ENCODE measurements around the gene SUN2. TPM values are rescaled to one million over a fixed set of nuclear protein-coding genes. Genes with fewer than 3 reads are reported as not detected.

Gene SUN2
- total and polyA plus RNA-seq, 2 of the 13 experiments (the other 11 are each of a cell fraction or from before 2014, with no cell fraction given), result 45.6 to 56.6 TPM

DNA sequence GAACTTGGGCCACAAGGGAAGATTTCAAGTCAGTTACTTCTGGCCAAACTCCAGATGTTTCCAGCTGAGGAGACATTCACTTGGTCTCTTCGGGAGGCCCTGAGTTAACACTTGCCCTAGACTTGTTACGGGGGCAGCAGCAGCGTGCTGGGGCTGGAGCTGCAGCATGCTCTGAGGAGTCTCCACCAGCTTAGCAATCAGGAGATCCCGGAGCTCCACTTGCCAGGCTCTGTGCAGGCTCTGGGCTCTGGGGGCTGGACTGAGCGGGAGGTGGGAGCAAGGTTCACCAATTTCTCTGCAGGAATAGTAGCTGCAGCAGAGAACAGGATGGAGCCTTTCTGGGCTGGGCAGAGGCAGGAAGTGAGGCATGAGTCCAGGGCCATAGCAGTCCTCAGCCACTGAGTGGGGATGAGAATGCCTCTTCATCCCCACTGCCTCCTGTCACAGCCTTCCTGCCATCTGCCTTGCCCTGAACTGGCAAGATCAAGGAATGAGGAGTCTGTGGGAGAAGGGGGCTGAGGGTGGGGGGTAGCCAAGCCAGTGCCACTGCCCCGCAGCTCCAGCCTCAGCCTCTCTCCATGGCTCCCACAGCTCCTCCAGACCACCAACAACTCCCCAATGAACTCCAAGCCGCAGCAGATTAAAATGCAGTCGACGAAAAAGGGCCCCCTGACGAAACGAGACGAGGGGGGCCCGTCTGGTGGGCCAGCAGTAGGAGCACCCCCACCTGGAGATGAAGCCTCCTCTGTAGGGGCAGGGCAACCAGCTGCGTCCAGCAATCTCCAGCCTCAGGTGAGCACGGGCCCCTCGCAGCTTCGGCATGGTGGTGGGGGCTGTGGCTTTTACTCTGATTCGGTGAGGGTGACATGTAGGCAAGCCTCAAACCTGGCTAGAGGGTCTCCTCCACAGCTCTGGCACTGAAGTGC is 26.7 kb downstream of the SUN2 start (continued):
- TF ChIP-seq, protein P1, sequence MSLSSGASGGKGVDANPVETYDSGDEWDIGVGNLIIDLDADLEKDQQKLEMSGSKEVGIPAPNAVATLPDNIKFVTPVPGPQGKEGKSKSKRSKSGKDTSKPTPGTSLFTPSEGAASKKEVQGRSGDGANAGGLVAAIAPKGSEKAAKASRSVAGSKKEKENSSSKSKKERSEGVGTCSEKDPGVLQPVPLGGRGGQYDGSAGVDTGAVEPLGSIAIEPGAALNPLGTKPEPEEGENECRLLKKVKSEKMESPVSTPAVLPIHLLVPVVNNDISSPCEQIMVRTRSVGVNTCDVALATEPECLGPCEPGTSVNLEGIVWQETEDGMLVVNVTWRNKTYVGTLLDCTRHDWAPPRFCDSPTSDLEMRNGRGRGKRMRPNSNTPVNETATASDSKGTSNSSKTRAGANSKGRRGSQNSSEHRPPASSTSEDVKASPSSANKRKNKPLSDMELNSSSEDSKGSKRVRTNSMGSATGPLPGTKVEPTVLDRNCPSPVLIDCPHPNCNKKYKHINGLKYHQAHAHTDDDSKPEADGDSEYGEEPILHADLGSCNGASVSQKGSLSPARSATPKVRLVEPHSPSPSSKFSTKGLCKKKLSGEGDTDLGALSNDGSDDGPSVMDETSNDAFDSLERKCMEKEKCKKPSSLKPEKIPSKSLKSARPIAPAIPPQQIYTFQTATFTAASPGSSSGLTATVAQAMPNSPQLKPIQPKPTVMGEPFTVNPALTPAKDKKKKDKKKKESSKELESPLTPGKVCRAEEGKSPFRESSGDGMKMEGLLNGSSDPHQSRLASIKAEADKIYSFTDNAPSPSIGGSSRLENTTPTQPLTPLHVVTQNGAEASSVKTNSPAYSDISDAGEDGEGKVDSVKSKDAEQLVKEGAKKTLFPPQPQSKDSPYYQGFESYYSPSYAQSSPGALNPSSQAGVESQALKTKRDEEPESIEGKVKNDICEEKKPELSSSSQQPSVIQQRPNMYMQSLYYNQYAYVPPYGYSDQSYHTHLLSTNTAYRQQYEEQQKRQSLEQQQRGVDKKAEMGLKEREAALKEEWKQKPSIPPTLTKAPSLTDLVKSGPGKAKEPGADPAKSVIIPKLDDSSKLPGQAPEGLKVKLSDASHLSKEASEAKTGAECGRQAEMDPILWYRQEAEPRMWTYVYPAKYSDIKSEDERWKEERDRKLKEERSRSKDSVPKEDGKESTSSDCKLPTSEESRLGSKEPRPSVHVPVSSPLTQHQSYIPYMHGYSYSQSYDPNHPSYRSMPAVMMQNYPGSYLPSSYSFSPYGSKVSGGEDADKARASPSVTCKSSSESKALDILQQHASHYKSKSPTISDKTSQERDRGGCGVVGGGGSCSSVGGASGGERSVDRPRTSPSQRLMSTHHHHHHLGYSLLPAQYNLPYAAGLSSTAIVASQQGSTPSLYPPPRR (CRISPR knock-in tag; IDR thresholded peaks at IDR 0.05; ENCODE audit: borderline replicate concordance), result peak; percentile 24; the same call in 1 of the 2 replicates
- TF ChIP-seq SP5 (CRISPR knock-in tag; IDR thresholded peaks at IDR 0.05; ENCODE audit: borderline replicate concordance, low read depth) (peak; percentile 29; the same call in 1 of the 2 replicates), THAP7 (CRISPR knock-in tag; IDR thresholded peaks at IDR 0.05) (peak; percentile 82; the same call in 1 of the 2 replicates), UBTF (CRISPR knock-in tag; IDR thresholded peaks at IDR 0.05) (peak; percentile 25; the same call in 1 of the 2 replicates), PHF21A (CRISPR knock-in tag; IDR thresholded peaks at IDR 0.05) (peak; percentile 22; the same call in 1 of the 2 replicates), ZNF792 (CRISPR knock-in tag; IDR thresholded peaks at IDR 0.05) (0 out of 2 replicates have a peak, but pooled peaks have one; percentile 22), ZEB1 (IDR thresholded peaks at IDR 0.05; ENCODE audit: insufficient replicate concordance, low read depth) (no peak), ZNF709 (CRISPR knock-in tag; IDR thresholded peaks at IDR 0.05) (no peak), MEIS2 (CRISPR knock-in tag; IDR thresholded peaks at IDR 0.05) (0 out of 2 replicates have a peak, but pooled peaks have one; percentile 23), NONO (IDR thresholded peaks at IDR 0.05) (no peak), NONO (CRISPR knock-in tag; conservative IDR thresholded peaks at IDR 0.05) (peak; percentile 37; the same call in 1 of the 2 replicates), FUBP1 (CRISPR knock-in tag; IDR thresholded peaks at IDR 0.05; ENCODE audit: borderline replicate concordance) (no peak), ZKSCAN5 (CRISPR knock-in tag; IDR thresholded peaks at IDR 0.05) (no peak)
- TF ChIP-seq, protein P2, sequence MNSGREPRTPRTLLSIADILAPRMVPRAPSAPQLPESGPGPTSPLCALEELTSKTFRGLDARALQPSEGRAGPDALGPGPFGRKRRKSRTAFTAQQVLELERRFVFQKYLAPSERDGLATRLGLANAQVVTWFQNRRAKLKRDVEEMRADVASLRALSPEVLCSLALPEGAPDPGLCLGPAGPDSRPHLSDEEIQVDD (CRISPR knock-in tag; IDR thresholded peaks at IDR 0.05; ENCODE audit: borderline replicate concordance), result 0 out of 2 replicates have a peak, but pooled peaks have one; percentile 56

All from HepG2 (cell line).